ENCODE measurements around the gene PRAF2. TPM values are rescaled to one million over a fixed set of nuclear protein-coding genes. Genes with fewer than 3 reads are reported as not detected.

PRAF2 gene
- total and polyA plus RNA-seq, 8 donors, result 5.0 to 37.1 (median 9.8) TPM; not detected in 2

DNA sequence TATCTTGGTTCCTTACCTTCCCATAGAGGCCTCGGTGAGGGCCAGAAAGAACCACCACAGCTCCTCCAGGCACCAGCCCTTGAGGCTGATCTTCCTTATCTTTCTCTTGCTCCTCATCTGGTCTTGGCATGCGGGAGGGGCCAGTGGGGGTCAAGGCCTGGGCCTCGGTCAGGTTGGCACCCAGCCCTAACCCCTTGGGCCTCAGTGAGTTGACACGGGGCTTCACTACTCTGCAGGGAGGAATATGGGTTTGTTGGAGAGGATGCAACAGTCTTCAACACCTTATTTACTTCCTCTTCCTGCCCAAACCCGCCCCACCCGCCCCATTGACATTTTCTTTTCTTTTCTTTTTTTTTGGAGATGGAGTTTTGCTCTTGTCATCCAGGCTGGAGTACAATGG, 43.8 kb upstream of the PRAF2 start:
- no peaks in the 10 kb centered on the region for H3K27me3 ChIP-seq
- no peak overlapping the region for H3K4me3 ChIP-seq
- TF ChIP-seq EP300 (IDR thresholded peaks at IDR 0.05) (no peak), POLR2AphosphoS5 (IDR thresholded peaks at IDR 0.05) (no peak)
- no peak overlapping the region for H3K27ac ChIP-seq
- H3K9me3 ChIP-seq, result no peaks in the 10 kb centered on the region
- intact Hi-C loops (cut with DNase I; ENCODE audit: low total_unique reads), result no loop called here
- H3K4me1 ChIP-seq, result peaks cover 0 to 9% (median 7%) of the 10 kb centered on the region in 4 donors
- WGBS, 5 donors, result 61 to 73% (median 69%) methylated on average over 3 to 6 of the region's 6 CpGs
- peaks cover 17 to 94% (median 81%) of the 10 kb centered on the region in 4 donors for H3K36me3 ChIP-seq
- no peak for DNase-seq

DNA sequence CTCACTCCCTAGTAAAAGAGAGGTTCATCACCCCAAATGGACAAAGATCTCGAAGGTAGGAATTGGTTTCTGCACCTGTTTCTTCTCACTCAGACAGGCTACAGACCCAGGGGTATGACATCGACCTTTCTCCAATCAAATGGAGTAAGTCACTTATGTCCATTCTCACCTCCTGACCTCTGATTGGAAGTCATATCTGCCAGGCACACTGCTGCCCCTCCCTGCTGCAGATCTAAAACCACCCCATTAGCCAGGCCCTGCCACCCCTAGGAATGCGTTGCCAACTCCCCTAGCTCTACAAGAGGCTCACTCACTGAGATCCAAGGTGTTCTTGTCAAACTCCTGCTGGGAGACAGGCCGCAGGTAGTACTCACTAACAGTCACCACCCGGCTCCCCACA, 42.9 kb upstream of the PRAF2 start:
- 75 to 100% (median 87%) methylated on average over 3 to 5 of the region's 5 CpGs for WGBS, 5 donors
- H3K4me1 ChIP-seq, result peaks cover 0 to under 1% (median 0%) of the 10 kb centered on the region in 4 donors
- no peak for DNase-seq
- H3K4me3 ChIP-seq, result no peak overlapping the region
- H3K27me3 ChIP-seq, result no peaks in the 10 kb centered on the region
- H3K27ac ChIP-seq, result no peak overlapping the region
- TF ChIP-seq POLR2AphosphoS5 (IDR thresholded peaks at IDR 0.05) (no peak), EP300 (IDR thresholded peaks at IDR 0.05) (no peak), POLR2A (IDR thresholded peaks at IDR 0.05) (no peak)
- TF ChIP-seq, protein P1, sequence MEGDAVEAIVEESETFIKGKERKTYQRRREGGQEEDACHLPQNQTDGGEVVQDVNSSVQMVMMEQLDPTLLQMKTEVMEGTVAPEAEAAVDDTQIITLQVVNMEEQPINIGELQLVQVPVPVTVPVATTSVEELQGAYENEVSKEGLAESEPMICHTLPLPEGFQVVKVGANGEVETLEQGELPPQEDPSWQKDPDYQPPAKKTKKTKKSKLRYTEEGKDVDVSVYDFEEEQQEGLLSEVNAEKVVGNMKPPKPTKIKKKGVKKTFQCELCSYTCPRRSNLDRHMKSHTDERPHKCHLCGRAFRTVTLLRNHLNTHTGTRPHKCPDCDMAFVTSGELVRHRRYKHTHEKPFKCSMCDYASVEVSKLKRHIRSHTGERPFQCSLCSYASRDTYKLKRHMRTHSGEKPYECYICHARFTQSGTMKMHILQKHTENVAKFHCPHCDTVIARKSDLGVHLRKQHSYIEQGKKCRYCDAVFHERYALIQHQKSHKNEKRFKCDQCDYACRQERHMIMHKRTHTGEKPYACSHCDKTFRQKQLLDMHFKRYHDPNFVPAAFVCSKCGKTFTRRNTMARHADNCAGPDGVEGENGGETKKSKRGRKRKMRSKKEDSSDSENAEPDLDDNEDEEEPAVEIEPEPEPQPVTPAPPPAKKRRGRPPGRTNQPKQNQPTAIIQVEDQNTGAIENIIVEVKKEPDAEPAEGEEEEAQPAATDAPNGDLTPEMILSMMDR (IDR thresholded peaks at IDR 0.05), result no peak
- H3K9me3 ChIP-seq, result no peaks in the 10 kb centered on the region
- H3K36me3 ChIP-seq, result peaks cover 17 to 96% (median 89%) of the 10 kb centered on the region in 4 donors
- intact Hi-C loops (cut with DNase I; ENCODE audit: low total_unique reads), result no loop called here

DNA sequence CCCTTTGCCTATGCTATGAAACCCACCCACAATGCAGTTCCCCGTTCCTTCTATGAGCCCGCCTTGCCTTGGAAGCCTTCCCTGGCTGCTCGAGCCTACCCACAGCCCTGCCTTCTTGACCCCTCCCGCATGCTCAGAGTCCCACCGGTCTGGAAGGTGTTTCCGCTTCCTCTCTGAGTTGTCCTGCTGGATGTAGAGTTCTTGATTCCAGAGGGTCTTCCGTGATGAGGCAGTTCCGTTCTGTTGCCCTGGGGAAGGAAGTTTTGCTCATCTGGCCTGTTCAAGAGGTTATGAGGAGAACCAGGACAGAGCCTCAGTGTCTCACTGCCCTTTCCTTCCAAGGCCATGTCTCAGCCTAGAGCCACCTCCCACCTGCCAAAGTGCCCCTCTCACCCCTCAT, 42.3 kb upstream of the PRAF2 start:
- no peak for DNase-seq
- no peaks in the 10 kb centered on the region for H3K9me3 ChIP-seq
- H3K36me3 ChIP-seq, result peaks cover 17 to 93% (median 86%) of the 10 kb centered on the region in 4 donors
- H3K27ac ChIP-seq, result no peak overlapping the region
- no peaks in the 10 kb centered on the region for H3K27me3 ChIP-seq
- TF ChIP-seq POLR2AphosphoS5 (IDR thresholded peaks at IDR 0.05) (no peak), EP300 (IDR thresholded peaks at IDR 0.05) (no peak), POLR2A (IDR thresholded peaks at IDR 0.05) (no peak)
- no peak overlapping the region for H3K4me3 ChIP-seq
- intact Hi-C loops (cut with DNase I; ENCODE audit: low total_unique reads), result no loop called here
- WGBS, 5 donors, result 78 to 86% (median 85%) methylated on average over 8 of the region's 8 CpGs
- H3K4me1 ChIP-seq, result no peaks in the 10 kb centered on the region

DNA sequence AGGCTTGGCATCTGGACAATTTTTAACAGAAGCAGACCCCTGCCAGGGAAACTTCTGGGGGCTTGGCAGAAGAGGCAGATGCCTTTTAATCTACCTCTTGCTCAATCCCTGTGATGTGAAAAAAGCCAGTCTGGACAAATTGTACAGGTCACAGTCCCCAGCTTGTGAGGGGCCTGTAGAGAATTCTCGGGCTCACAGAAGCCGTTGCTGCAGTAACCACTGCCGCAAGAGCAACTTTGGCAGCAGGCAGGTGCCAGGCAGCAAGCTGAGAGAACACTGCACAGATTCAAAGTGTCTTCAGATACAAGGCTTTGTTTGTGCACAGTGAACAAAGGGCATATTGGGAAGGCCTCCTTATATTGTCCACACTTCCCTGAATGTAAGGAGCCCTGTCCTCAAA, 38.0 kb upstream of the PRAF2 start:
- no peak for DNase-seq
- H3K36me3 ChIP-seq, result peaks cover 8 to 69% (median 62%) of the 10 kb centered on the region in 4 donors
- WGBS, 5 donors, result 71 to 90% (median 81%) methylated on average over 3 of the region's 3 CpGs
- H3K4me3 ChIP-seq, result no peak overlapping the region
- no peaks in the 10 kb centered on the region for H3K9me3 ChIP-seq
- H3K4me1 ChIP-seq, result no peaks in the 10 kb centered on the region
- no peak overlapping the region for H3K27ac ChIP-seq
- no peaks in the 10 kb centered on the region for H3K27me3 ChIP-seq
- TF ChIP-seq POLR2AphosphoS5 (IDR thresholded peaks at IDR 0.05) (no peak), EP300 (IDR thresholded peaks at IDR 0.05) (no peak), POLR2A (IDR thresholded peaks at IDR 0.05) (no peak)
- TF ChIP-seq, protein P1 (IDR thresholded peaks at IDR 0.05), result no peak
- intact Hi-C loops (cut with DNase I; ENCODE audit: low total_unique reads), result no loop called here

DNA sequence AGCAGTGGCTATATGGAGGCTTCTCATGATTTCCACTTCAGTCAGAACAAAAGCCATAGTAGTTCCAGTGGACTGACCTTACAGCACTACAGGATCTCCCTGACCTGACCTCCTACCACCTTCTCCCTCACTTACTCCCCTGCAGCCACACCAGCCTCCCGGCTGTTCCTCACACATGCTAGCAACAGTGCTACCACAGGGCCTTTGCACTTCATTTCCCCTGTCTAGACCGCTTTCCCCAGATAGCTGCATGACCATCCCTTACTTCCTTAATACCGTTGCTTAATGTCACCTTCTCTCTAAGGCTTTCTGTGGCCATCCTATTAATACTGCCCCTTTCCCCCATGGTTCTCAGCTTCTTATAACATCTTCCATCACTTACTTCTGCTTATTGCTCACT, 36.6 kb upstream of the PRAF2 start:
- intact Hi-C loops (cut with DNase I; ENCODE audit: low total_unique reads), result no loop called here
- Histone ChIP-seq H3K4me3 (no peak overlapping the region), H3K27me3 (no peaks in the 10 kb centered on the region), H3K27ac (no peak overlapping the region), H3K4me1 (no peaks in the 10 kb centered on the region), H3K9me3 (no peaks in the 10 kb centered on the region), H3K36me3 (peaks cover 8 to 55% (median 48%) of the 10 kb centered on the region in 4 donors)
- DNase-seq, result no peak
- WGBS, 5 donors, result 84 to 95% (median 90%) methylated on average over 2 to 3 of the region's 3 CpGs
- TF ChIP-seq, protein P1 (IDR thresholded peaks at IDR 0.05), result no peak
- TF ChIP-seq EP300 (IDR thresholded peaks at IDR 0.05), result no peak
- no peak for TF ChIP-seq POLR2A (IDR thresholded peaks at IDR 0.05)
- no peak for TF ChIP-seq POLR2AphosphoS5 (IDR thresholded peaks at IDR 0.05)

Data from stomach (tissue), 9 donors.